OCI-LY7 (cell line): ENCODE measurements around the gene KCNQ1. TPM values are rescaled to one million over a fixed set of nuclear protein-coding genes. Genes with fewer than 3 reads are reported as not detected.

Source experiments
- BruUV-seq: library from RNA; stranded (reverse); fragments of 400-500 nt; replicated peaks from 2 replicates; lab custom pipeline; 2021; lab: Mats Ljungman, UMichigan
- CTCF ChIA-PET: fragments of 300-600 bp; sonication (Branson Sonifier 250); formaldehyde crosslinking; loops from one replicate; lab custom pipeline; 2022; ENCODE audit warnings: antibody characterized with exemption; ENCODE audit not compliant: unreplicated experiment; lab: Charles Lee
- POLR2A ChIA-PET: fragments of 300-600 bp; sonication (Branson Sonifier 250); formaldehyde crosslinking; loops from one replicate; lab custom pipeline; 2022; ENCODE audit warnings: antibody characterized with exemption; lab: Charles Lee
- DNase-seq: peaks from one replicate; pipeline ENCODE4 v3.0.0-alpha.2; 2015; ENCODE audit warnings: low spot score
- H2AFZ ChIP-seq: fragments of 200-600 bp; sonication (generic), shearing (Covaris generic); 2 replicates; pipeline ENCODE4 v1.6.1; 2014; ENCODE audit warnings: mild to moderate bottlenecking, antibody characterized with exemption, low read length, moderate library complexity
- H3K27ac ChIP-seq: fragments of 200-600 bp; sonication (generic); 2 replicates; pipeline ENCODE4 v1.5.1; 2014; ENCODE audit warnings: mixed run types, low read depth, mild to moderate bottlenecking, moderate library complexity, low read length, inconsistent platforms; ENCODE audit not compliant: poor library complexity, severe bottlenecking
- H3K36me3 ChIP-seq: fragments of 200-600 bp; sonication (generic); 2 replicates; pipeline ENCODE4 v1.6.1; 2014; ENCODE audit warnings: mild to moderate bottlenecking, antibody characterized with exemption, low read length, moderate library complexity, mixed read lengths; ENCODE audit not compliant: insufficient read depth
- H3K4me1 ChIP-seq: fragments of 200-600 bp; sonication (generic); 2 replicates; pipeline ENCODE4 v1.5.1; 2014; ENCODE audit warnings: mild to moderate bottlenecking, low read length; ENCODE audit not compliant: insufficient read depth, poor library complexity, severe bottlenecking
- H3K4me2 ChIP-seq: fragments of 200-600 bp; sonication (generic); 2 replicates; pipeline ENCODE4 v1.6.1; 2014; ENCODE audit warnings: mild to moderate bottlenecking, low read length
- H3K4me3 ChIP-seq: fragments of 200-600 bp; sonication (generic); 2 replicates; pipeline ENCODE4 v1.5.1; 2014; ENCODE audit warnings: mild to moderate bottlenecking, low read depth, low read length; ENCODE audit not compliant: poor library complexity, severe bottlenecking
- H3K79me2 ChIP-seq: fragments of 200-600 bp; sonication (generic); 2 replicates; pipeline ENCODE4 v1.6.1; 2016; ENCODE audit warnings: low read depth, mild to moderate bottlenecking, low read length, moderate library complexity, mixed read lengths; ENCODE audit not compliant: insufficient read depth
- H3K9me2 ChIP-seq: fragments of 200-600 bp; sonication (generic); 2 replicates; pipeline ENCODE4 v1.6.1; 2016; ENCODE audit warnings: mild to moderate bottlenecking, low read length, mixed read lengths; ENCODE audit not compliant: insufficient read depth
- H3K9me3 ChIP-seq: fragments of 200-600 bp; sonication (generic); 2 replicates; pipeline ENCODE4 v1.6.1; 2014; ENCODE audit warnings: mild to moderate bottlenecking, mixed run types, low read length, mixed read lengths
- H4K20me1 ChIP-seq: fragments of 200-600 bp; sonication (generic); 2 replicates; pipeline ENCODE4 v1.6.1; 2014; ENCODE audit warnings: mild to moderate bottlenecking, antibody characterized with exemption, low read length, moderate library complexity, mixed read lengths; ENCODE audit not compliant: insufficient read depth
- CTCF ChIP-seq: fragments of 200-600 bp; sonication (generic); conservative IDR thresholded peaks from 2 replicates; pipeline ENCODE4 v1.5.1; 2014; ENCODE audit warnings: mild to moderate bottlenecking, antibody characterized with exemption, low read length, moderate library complexity, mixed read lengths
- EZH2phosphoT487 ChIP-seq: fragments of 200-600 bp; sonication (generic); IDR thresholded peaks from 2 replicates; pipeline ENCODE4 v1.6.1; 2018; ENCODE audit warnings: low read depth, borderline replicate concordance, mild to moderate bottlenecking, mixed run types, antibody characterized with exemption, low read length, moderate library complexity, mixed read lengths
- intact Hi-C: fragments of 100-400 bp; cut with micrococcal nuclease; formaldehyde crosslinking; loops from one replicate; pipeline ENCODE4 v1.10.0; 2022; ENCODE audit not compliant: unreplicated experiment
- total RNA-seq, 2 experiments: library from RNA; depleted of rRNA in 1 of 2; stranded (reverse); fragments of >200 nt in 1 of 2; shearing (Covaris generic) in 1 of 2; gene quantifications; 2 replicates each; pipeline ENCODE4 v1.2.3, GENCODE V29; 2014 to 2022

Gene KCNQ1
- total RNA-seq, 2 experiments from 2014 or later = 0.22 to 1.3 TPM

GRCh38 chr11:2516276-2517015 is 71.6 kb downstream of the KCNQ1 start:
- POLR2A ChIA-PET = no interaction called here
- H4K20me1 ChIP-seq = no peaks in the 10 kb centered on the region
- no peak overlapping the region for H3K27ac ChIP-seq
- no peaks in the 10 kb centered on the region for H3K36me3 ChIP-seq
- H3K9me3 ChIP-seq = no peaks in the 10 kb centered on the region
- no peak overlapping the region for H2AFZ ChIP-seq
- no peak for TF ChIP-seq EZH2phosphoT487
- no peak for TF ChIP-seq CTCF
- H3K4me1 ChIP-seq = no peaks in the 10 kb centered on the region
- H3K4me2 ChIP-seq = no peak overlapping the region
- H3K79me2 ChIP-seq = no peaks in the 10 kb centered on the region
- no peak overlapping the region for H3K4me3 ChIP-seq
- no TSS peak for BruUV-seq
- no peak for DNase-seq
- CTCF ChIA-PET = no interaction called here
- intact Hi-C loops = no loop called here
- H3K9me2 ChIP-seq = no peaks in the 10 kb centered on the region

- BruUV-seq = no TSS peak
- no peaks in the 10 kb centered on the region for H3K36me3 ChIP-seq
- no peak overlapping the region for H3K27ac ChIP-seq
- no peak overlapping the region for H2AFZ ChIP-seq
- no peaks in the 10 kb centered on the region for H3K4me1 ChIP-seq
- no peak for DNase-seq
- H4K20me1 ChIP-seq = no peaks in the 10 kb centered on the region
- H3K4me3 ChIP-seq = no peak overlapping the region
- no peak overlapping the region for H3K4me2 ChIP-seq
- ChIA-PET POLR2A (no interaction called here), CTCF (no interaction called here)
- TF ChIP-seq EZH2phosphoT487 (no peak), CTCF (no peak)
- intact Hi-C loops = no loop called here
- no peaks in the 10 kb centered on the region for H3K9me3 ChIP-seq
- H3K9me2 ChIP-seq = no peaks in the 10 kb centered on the region
- no peaks in the 10 kb centered on the region for H3K79me2 ChIP-seq
Observed at GRCh38 chr11:2517016-2517385, 72.2 kb downstream of the KCNQ1 start.

GRCh38 chr11:2517386-2518064 is 72.7 kb downstream of the KCNQ1 start:
- no peaks in the 10 kb centered on the region for H3K36me3 ChIP-seq
- no peaks in the 10 kb centered on the region for H4K20me1 ChIP-seq
- H3K9me3 ChIP-seq = no peaks in the 10 kb centered on the region
- H3K9me2 ChIP-seq = no peaks in the 10 kb centered on the region
- intact Hi-C loops = no loop called here
- no TSS peak for BruUV-seq
- no peak overlapping the region for H2AFZ ChIP-seq
- no peaks in the 10 kb centered on the region for H3K4me1 ChIP-seq
- H3K79me2 ChIP-seq = no peaks in the 10 kb centered on the region
- DNase-seq = no peak
- no peak overlapping the region for H3K27ac ChIP-seq
- no peak overlapping the region for H3K4me2 ChIP-seq
- no peak for TF ChIP-seq EZH2phosphoT487
- no peak for TF ChIP-seq CTCF
- H3K4me3 ChIP-seq = no peak overlapping the region
- CTCF ChIA-PET = no interaction called here
- POLR2A ChIA-PET = no interaction called here
